Measurements from ENCODE around the gene SLC36A4.

- TF ChIP-seq CTCF (conservative IDR thresholded peaks at IDR 0.05; ENCODE audit: low read length) = no peak
- TF ChIP-seq EZH2phosphoT487 (IDR thresholded peaks at IDR 0.05; ENCODE audit: borderline replicate concordance) = no peak
Observed at GRCh38 chr11:93209466-93209865, 11.7 kb upstream of the SLC36A4 start.
